HEK293T (cell line): ENCODE data around the gene KLLN.
"Not testable (repeated sequence)": the region's sequence is repeated elsewhere in the genome, so short reads cannot be mapped to it uniquely, and the experiment has no call there.

Source experiments
- ARNT ChIP-seq: fragments of 450-650 bp; IDR thresholded peaks from 2 replicates; pipeline ENCODE4 v1.6.1; 2017; ENCODE audit warnings: mild to moderate bottlenecking
- BHLHE40 ChIP-seq: fragments of 450-650 bp; IDR thresholded peaks from 2 replicates; pipeline ENCODE4 v1.6.1; 2016; ENCODE audit warnings: mild to moderate bottlenecking, moderate library complexity, borderline replicate concordance
- CTBP1 ChIP-seq: fragments of 450-650 bp; IDR thresholded peaks from 2 replicates; pipeline ENCODE4 v1.6.1; 2016; ENCODE audit warnings: borderline replicate concordance
- ELF4 ChIP-seq: fragments of 450-650 bp; IDR thresholded peaks from 2 replicates; pipeline ENCODE4 v1.6.1; 2017; ENCODE audit warnings: antibody characterized with exemption
- FOXA1 ChIP-seq: fragments of 450-650 bp; IDR thresholded peaks from 2 replicates; pipeline ENCODE4 v1.6.1; 2016; ENCODE audit warnings: mild to moderate bottlenecking
- FOXK2 ChIP-seq: fragments of 450-650 bp; IDR thresholded peaks from 2 replicates; pipeline ENCODE4 v1.6.1; 2016; ENCODE audit warnings: mild to moderate bottlenecking
- FOXM1 ChIP-seq: fragments of 450-650 bp; IDR thresholded peaks from 2 replicates; pipeline ENCODE4 v1.6.1; 2017; ENCODE audit warnings: mild to moderate bottlenecking, borderline replicate concordance
- L3MBTL2 ChIP-seq: fragments of 450-650 bp; conservative IDR thresholded peaks from 2 replicates; pipeline ENCODE4 v1.6.1; 2016; ENCODE audit warnings: mild to moderate bottlenecking
- LEF1 ChIP-seq: fragments of 450-650 bp; IDR thresholded peaks from 2 replicates; pipeline ENCODE4 v1.6.1; 2017; ENCODE audit warnings: mild to moderate bottlenecking, borderline replicate concordance
- NFRKB ChIP-seq: fragments of 450-650 bp; IDR thresholded peaks from 2 replicates; pipeline ENCODE4 v1.6.1; 2016; ENCODE audit warnings: mild to moderate bottlenecking, moderate library complexity
- SP1 ChIP-seq: fragments of 450-650 bp; IDR thresholded peaks from 2 replicates; pipeline ENCODE4 v1.6.1; 2017
- SUZ12 ChIP-seq: fragments of 450-650 bp; IDR thresholded peaks from 2 replicates; pipeline ENCODE4 v1.6.1; 2016; ENCODE audit warnings: mild to moderate bottlenecking
- ZNF384 ChIP-seq: fragments of 450-650 bp; IDR thresholded peaks from 2 replicates; pipeline ENCODE4 v1.6.1; 2016
- TF ChIP-seq, protein P1 (sequence below): fragments of 450-650 bp; IDR thresholded peaks from 2 replicates; pipeline ENCODE4 v1.6.1; 2016

DNA sequence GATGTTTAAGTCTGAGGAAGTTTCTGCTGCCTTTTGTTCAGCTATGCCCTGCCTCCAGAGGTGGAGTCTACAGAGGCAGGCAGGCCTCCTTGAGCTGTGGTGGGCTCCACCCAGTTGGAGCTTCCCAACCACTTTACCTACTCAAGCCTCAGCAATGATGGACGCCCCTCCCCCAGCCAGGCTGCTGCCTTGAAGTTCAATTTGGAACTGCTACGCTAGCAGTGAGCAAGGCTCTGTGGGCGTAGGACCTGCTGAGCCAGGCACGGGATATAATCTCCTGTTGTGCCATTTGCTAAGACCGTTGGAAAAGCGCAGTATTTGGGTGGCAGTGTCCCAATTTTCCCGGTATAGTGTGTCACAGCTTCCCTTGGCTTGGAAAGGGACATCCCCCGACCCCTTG lies 40.1 kb upstream of the KLLN start:
- not testable (repeated sequence) for TF ChIP-seq SP1, FOXM1, ARNT, L3MBTL2, ZNF384, ELF4, SUZ12, FOXK2, BHLHE40, LEF1, NFRKB, FOXA1, CTBP1
- TF ChIP-seq, protein P1, sequence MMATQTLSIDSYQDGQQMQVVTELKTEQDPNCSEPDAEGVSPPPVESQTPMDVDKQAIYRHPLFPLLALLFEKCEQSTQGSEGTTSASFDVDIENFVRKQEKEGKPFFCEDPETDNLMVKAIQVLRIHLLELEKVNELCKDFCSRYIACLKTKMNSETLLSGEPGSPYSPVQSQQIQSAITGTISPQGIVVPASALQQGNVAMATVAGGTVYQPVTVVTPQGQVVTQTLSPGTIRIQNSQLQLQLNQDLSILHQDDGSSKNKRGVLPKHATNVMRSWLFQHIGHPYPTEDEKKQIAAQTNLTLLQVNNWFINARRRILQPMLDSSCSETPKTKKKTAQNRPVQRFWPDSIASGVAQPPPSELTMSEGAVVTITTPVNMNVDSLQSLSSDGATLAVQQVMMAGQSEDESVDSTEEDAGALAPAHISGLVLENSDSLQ, result not testable (repeated sequence)
